Thyroid gland (tissue), 4 donors: ENCODE data around the gene OPN1SW.

Source experiments
- CTCF ChIP-seq, 6 experiments: fragments of 200-600 bp in 3 of 6; fragments of 450-650 bp in 3 of 6; sonication (generic) in 3 of 6; IDR thresholded peaks; one replicate each; pipeline ENCODE4 v1.5.1; 2016 to 2019; ENCODE audit warnings: antibody characterized with exemption in 6 of 6, mild to moderate bottlenecking in 2 of 6, inconsistent platforms in 1 of 6, moderate library complexity in 1 of 6
- POLR2A ChIP-seq, 2 donors: fragments of 450-650 bp; IDR thresholded peaks; one replicate each; pipeline ENCODE4 v1.6.1; 2017; ENCODE audit warnings: antibody characterized with exemption in 2 of 2, mild to moderate bottlenecking in 2 of 2, moderate library complexity in 1 of 2

GRCh38 chr7:128800567-128800966, 25.0 kb upstream of the OPN1SW start:
- TF ChIP-seq POLR2A (IDR thresholded peaks at IDR 0.05) (no peak), CTCF (IDR thresholded peaks at IDR 0.05) (no peak)
